A549 (cell line): ENCODE results near the gene PERCC1. TPM values are rescaled to one million over a fixed set of nuclear protein-coding genes. Genes with fewer than 3 reads are reported as not detected.

ENCODE experiments used
- ATAC-seq, 2 experiments: fragments of 200-7000 bp in 1 of 2; fragments of >200 bp in 1 of 2; cut with Nextera tagmentation in 1 of 2; cut with Tn5 transposase in 1 of 2; 3 replicates each; pipeline versions ENCODE4 v1.8.0 to v1.9.1; 2018 to 2020; ENCODE audit warnings: mild to moderate bottlenecking in 1 of 2, moderate library complexity in 1 of 2
- CTCF ChIA-PET: fragments of 300-600 bp; sonication (Branson Sonifier 250); formaldehyde crosslinking; extraction: SDS; loops from one replicate; lab custom pipeline; 2021; ENCODE audit warnings: antibody characterized with exemption, inconsistent platforms; lab: Yijun Ruan, JAX
- POLR2A ChIA-PET: fragments of 350-600 bp; formaldehyde crosslinking; extraction: SDS; loops from one replicate; lab custom pipeline; 2021; ENCODE audit warnings: antibody characterized with exemption, inconsistent platforms; lab: Yijun Ruan, JAX
- DNase-seq, 2 experiments: peaks; one replicate each; pipeline versions ENCODE4 v3.0.0 to v3.0.0-alpha.2; 2011 to 2016; ENCODE audit warnings: low read depth in 1 of 2, low spot score in 1 of 2
- FAIRE-seq: peaks from 2 replicates; lab custom pipeline; 2011; peaks lifted over from hg19 to GRCh38; lab: Jason Lieb, UNC
- H3K27ac ChIP-seq, 2 experiments: fragments of >200 bp; sonication (Bioruptor Twin); formaldehyde crosslinking; 3 replicates each; pipeline ENCODE4 v1.5.1; 2016 to 2017
- H3K4me1 ChIP-seq: fragments of >200 bp; sonication (Bioruptor Twin); formaldehyde crosslinking; 3 replicates; pipeline ENCODE4 v1.6.1; 2016
- H3K4me2 ChIP-seq: fragments of >200 bp; sonication (Bioruptor Twin); formaldehyde crosslinking; 3 replicates; pipeline ENCODE4 v1.6.1; 2016
- H3K4me3 ChIP-seq: fragments of >200 bp; sonication (Bioruptor Twin); formaldehyde crosslinking; 3 replicates; pipeline ENCODE4 v1.5.1; 2016
- H3K9me3 ChIP-seq: fragments of >200 bp; sonication (Bioruptor Twin); formaldehyde crosslinking; 3 replicates; pipeline ENCODE4 v1.6.1; 2016
- BHLHE40 ChIP-seq: IDR thresholded peaks from 2 replicates; pipeline ENCODE4 v1.6.1; 2012; ENCODE audit warnings: low read depth, low read length, inconsistent platforms
- CBX8 ChIP-seq: fragments of 200-600 bp; sonication (generic); IDR thresholded peaks from 2 replicates; pipeline ENCODE4 v1.6.1; 2016
- CHD4 ChIP-seq: fragments of 200-600 bp; sonication (generic); IDR thresholded peaks from 2 replicates; pipeline ENCODE4 v1.6.1; 2016; ENCODE audit warnings: antibody characterized with exemption, mild to moderate bottlenecking, borderline replicate concordance
- CTCF ChIP-seq: fragments of >200 bp; sonication (Bioruptor Twin); formaldehyde crosslinking; IDR thresholded peaks from 3 replicates; pipeline ENCODE4 v1.5.1; 2016
- E2F6 ChIP-seq: IDR thresholded peaks from 2 replicates; pipeline ENCODE4 v1.6.1; 2012; ENCODE audit warnings: low read depth, borderline replicate concordance
- EHF ChIP-seq: fragments of 250-450 bp; sonication (Bioruptor Pico); IDR thresholded peaks from 2 replicates; pipeline ENCODE4 v1.5.0; 2020; ENCODE audit warnings: mild to moderate bottlenecking
- EHMT2 ChIP-seq: fragments of 200-600 bp; sonication (generic); IDR thresholded peaks from 2 replicates; pipeline ENCODE4 v1.6.1; 2016; ENCODE audit warnings: antibody characterized with exemption, low read depth, mild to moderate bottlenecking, moderate library complexity
- EP300 ChIP-seq, 2 experiments: fragments of >200 bp; sonication (Bioruptor Twin); formaldehyde crosslinking; IDR thresholded peaks; 2 replicates in 1 of 2; 3 replicates in 1 of 2; pipeline ENCODE4 v1.6.1; 2016 to 2017
- ESRRA ChIP-seq: fragments of 150-350 bp; IDR thresholded peaks from 2 replicates; pipeline ENCODE4 v1.6.1; 2014; ENCODE audit warnings: mild to moderate bottlenecking, low read length, borderline replicate concordance
- FOSL2 ChIP-seq, 2 experiments: fragments of 450-650 bp in 1 of 2; fragments of >200 bp in 1 of 2; sonication (Bioruptor Twin) in 1 of 2; formaldehyde crosslinking; IDR thresholded peaks; 2 replicates each; pipeline versions ENCODE4 v1.5.0 to v1.6.1; 2016 to 2020; ENCODE audit warnings: mild to moderate bottlenecking in 1 of 2, moderate library complexity in 1 of 2
- HDAC2 ChIP-seq: fragments of 200-600 bp; sonication (generic); IDR thresholded peaks from 2 replicates; pipeline ENCODE4 v1.6.1; 2016
- HES2 ChIP-seq: fragments of >200 bp; sonication (Bioruptor Twin); formaldehyde crosslinking; IDR thresholded peaks from 2 replicates; pipeline ENCODE4 v1.6.1; 2016
- HOXB13 ChIP-seq: fragments of 250-450 bp; sonication (Bioruptor Pico); IDR thresholded peaks from 2 replicates; pipeline ENCODE4 v1.5.0; 2020; ENCODE audit warnings: low read depth, mild to moderate bottlenecking, moderate library complexity
- MAX ChIP-seq: IDR thresholded peaks from 2 replicates; pipeline ENCODE4 v1.6.1; 2012
- MAZ ChIP-seq: fragments of 150-350 bp; IDR thresholded peaks from 2 replicates; pipeline ENCODE4 v1.6.1; 2014; ENCODE audit warnings: antibody characterized with exemption, low read depth, low read length, borderline replicate concordance
- MYC ChIP-seq: IDR thresholded peaks from 2 replicates; pipeline ENCODE4 v1.6.1; 2012; ENCODE audit warnings: mild to moderate bottlenecking, inconsistent platforms, low read length, improper control_type of control experiment, borderline replicate concordance
- NPAS2 ChIP-seq: fragments of 250-450 bp; sonication (Bioruptor Pico); IDR thresholded peaks from 2 replicates; pipeline ENCODE4 v1.8.0; 2022; ENCODE audit warnings: mild to moderate bottlenecking, moderate library complexity, borderline replicate concordance
- PBX3 ChIP-seq: IDR thresholded peaks from 2 replicates; pipeline ENCODE4 v1.6.1; 2012
- PHF8 ChIP-seq: fragments of 200-600 bp; sonication (generic); IDR thresholded peaks from 2 replicates; pipeline ENCODE4 v1.6.1; 2016; ENCODE audit warnings: low read depth, mild to moderate bottlenecking, antibody characterized with exemption, moderate library complexity, borderline replicate concordance
- POLR2A ChIP-seq: IDR thresholded peaks from 2 replicates; pipeline ENCODE4 v1.6.1; 2012; ENCODE audit warnings: mild to moderate bottlenecking, low read length
- POLR2AphosphoS2 ChIP-seq: conservative IDR thresholded peaks from 2 replicates; pipeline ENCODE4 v1.6.1; 2012; ENCODE audit warnings: low read length, improper control_type of control experiment, inconsistent platforms
- RAD21 ChIP-seq, 2 experiments: fragments of >200 bp in 1 of 2; sonication (Bioruptor Twin) in 1 of 2; formaldehyde crosslinking in 1 of 2; IDR thresholded peaks in 1 of 2; conservative IDR thresholded peaks in 1 of 2; 2 replicates in 1 of 2; 3 replicates in 1 of 2; pipeline ENCODE4 v1.6.1; 2012 to 2018; ENCODE audit warnings: inconsistent platforms in 1 of 2
- RFX5 ChIP-seq: fragments of 450-650 bp; IDR thresholded peaks from 2 replicates; pipeline ENCODE4 v1.7.1; 2014; ENCODE audit warnings: antibody characterized with exemption, mild to moderate bottlenecking, moderate library complexity
- SMC3 ChIP-seq: fragments of >200 bp; sonication (Bioruptor Twin); formaldehyde crosslinking; IDR thresholded peaks from 3 replicates; pipeline ENCODE4 v1.6.1; 2018; ENCODE audit warnings: inconsistent platforms
- TFCP2L1 ChIP-seq: fragments of 250-450 bp; sonication (Bioruptor Pico); IDR thresholded peaks from 2 replicates; pipeline ENCODE4 v1.5.0; 2021; ENCODE audit warnings: mild to moderate bottlenecking
- ZFP36 ChIP-seq: fragments of 450-650 bp; IDR thresholded peaks from 2 replicates; pipeline ENCODE4 v1.6.1; 2014; ENCODE audit warnings: borderline replicate concordance; ENCODE audit not compliant: partially characterized antibody
- ZSCAN20 ChIP-seq: fragments of 250-450 bp; sonication (Bioruptor Pico); IDR thresholded peaks from 2 replicates; pipeline ENCODE4 v1.8.0; 2022; ENCODE audit warnings: mild to moderate bottlenecking, moderate library complexity
- WGBS: methylation state at CpG from one replicate; pipeline ENCODE4 v1.1.6; 2017; ENCODE audit errors: missing lambda C conversion rate; 5-methylcytosine and 5-hydroxymethylcytosine counted together
- polyA plus RNA-seq, 4 experiments: library from polyadenylated mRNA; depleted of rRNA in 3 of 4; stranded (reverse); fragments of >200 nt; fragmentation: RNase III in 1 of 4; extraction: RNeasy Plus Mini Kit Qiagen cat#74134 plus additional on column Dnase treatment in 1 of 4; gene quantifications; 2 replicates in 3 of 4; 3 replicates in 1 of 4; pipeline ENCODE4 v1.2.3, GENCODE V29; 2011 to 2017

Gene PERCC1
- polyA plus RNA-seq, 2 of the 4 experiments (the other 2 are of a cell fraction): not detected

- no peak for TF ChIP-seq PBX3
- no peak for TF ChIP-seq MAX
- no peak for TF ChIP-seq RFX5
- TF ChIP-seq PHF8: no peak
- no peak for TF ChIP-seq CHD4
- TF ChIP-seq ZFP36: no peak
- TF ChIP-seq HOXB13 (CRISPR knock-in tag): no peak
- TF ChIP-seq HDAC2: no peak
- no peak for TF ChIP-seq EHF (CRISPR knock-in tag)
- no peak for TF ChIP-seq MYC
- no peak for TF ChIP-seq BHLHE40
- TF ChIP-seq FOSL2 (IDR thresholded peaks at IDR 0.05): no peak
- TF ChIP-seq FOSL2 (CRISPR knock-in tag; IDR thresholded peaks at IDR 0.05): no peak
- TF ChIP-seq CBX8: no peak
- no peak for TF ChIP-seq RAD21 (conservative IDR thresholded peaks at IDR 0.05 in 1 of 2, IDR thresholded peaks at IDR 0.05 in 1 of 2)
- TF ChIP-seq EP300 (IDR thresholded peaks at IDR 0.05): no peak
- TF ChIP-seq POLR2A: no peak
- TF ChIP-seq NPAS2 (CRISPR knock-in tag): no peak
- no peak for DNase-seq
- POLR2A ChIA-PET: interaction anchor here (1.4 kb wide), 1 partner anchor 183 kb away, joined by 3 read pairs; no protein-coding TSS in a partner anchor
- no peaks in the 10 kb centered on the region for H3K9me3 ChIP-seq
- CTCF ChIA-PET: interaction anchor here (0.7 to 5.6 kb wide), 9 partner anchors 10 to 89 kb away, joined by 3 to 57 read pairs (median 3); partner anchors contain the start of gene CCDC154
- FAIRE-seq: no peak
- 83% methylated on average over 46 of the region's 53 CpGs for WGBS
- peak overlapping the region; percentile 47 to 71; a peak in 5 of 6 replicates for H3K27ac ChIP-seq
- peak overlapping the region; percentile 39; the same call in 2 of the 3 replicates for H3K4me2 ChIP-seq
- peaks cover 10% of the 10 kb centered on the region; the same call in 2 of the 3 replicates for H3K4me1 ChIP-seq
- no peak for ATAC-seq
- H3K4me3 ChIP-seq: no peak overlapping the region
Measured at GRCh38 chr16:1427473-1428461, 3.1 kb upstream of the PERCC1 start.

- CTCF ChIA-PET: interaction anchor here (0.7 to 5.6 kb wide), 11 partner anchors 8 to 337 kb away, joined by 3 to 57 read pairs (median 4); partner anchors contain the start of genes CCDC154 and UQCC4
- POLR2A ChIA-PET: interaction anchor here (1.4 kb wide), 1 partner anchor 182 kb away, joined by 3 read pairs; no protein-coding TSS in a partner anchor
- TF ChIP-seq MAX (0 out of 2 replicates have a peak, but pooled peaks have one; percentile 43), E2F6 (no peak), POLR2AphosphoS2 (no peak), ESRRA (no peak), PBX3 (no peak), SMC3 (peak; percentile 41; the same call in 2 of the 3 replicates), MYC (no peak), TFCP2L1 (CRISPR knock-in tag) (no peak), RAD21 (conservative IDR thresholded peaks at IDR 0.05 in 1 of 2, IDR thresholded peaks at IDR 0.05 in 1 of 2) (peak; percentile 52 to 54), CTCF (peak; percentile 45; the same call in 2 of the 3 replicates), RFX5 (no peak), ZSCAN20 (CRISPR knock-in tag) (no peak), HES2 (no peak), EHMT2 (no peak), MAZ (0 out of 2 replicates have a peak, but pooled peaks have one; percentile 34)
Measured at GRCh38 chr16:1428511-1428910, 2.4 kb upstream of the PERCC1 start.

More at GRCh38 chr16:1428511-1428910, 2.4 kb upstream of the PERCC1 start:
- no peak overlapping the region for H3K4me3 ChIP-seq
- peak; percentile 70 to 90 for ATAC-seq
- H3K4me1 ChIP-seq: peaks cover 10% of the 10 kb centered on the region; the same call in 2 of the 3 replicates
- FAIRE-seq: no peak
- H3K9me3 ChIP-seq: no peaks in the 10 kb centered on the region
- WGBS: 26% methylated on average over 3 of the region's 21 CpGs
- peak overlapping the region; percentile 39 for H3K4me2 ChIP-seq
- peak; percentile 57 to 82 for DNase-seq
- H3K27ac ChIP-seq: peak overlapping the region; percentile 47 to 71; a peak in 5 of 6 replicates
